ENCODE data around the gene TSHR.

Gene TSHR

GRCh38 chr14:81085596-81085995 is 130.2 kb downstream of the TSHR start:
- TF ChIP-seq, protein P1, sequence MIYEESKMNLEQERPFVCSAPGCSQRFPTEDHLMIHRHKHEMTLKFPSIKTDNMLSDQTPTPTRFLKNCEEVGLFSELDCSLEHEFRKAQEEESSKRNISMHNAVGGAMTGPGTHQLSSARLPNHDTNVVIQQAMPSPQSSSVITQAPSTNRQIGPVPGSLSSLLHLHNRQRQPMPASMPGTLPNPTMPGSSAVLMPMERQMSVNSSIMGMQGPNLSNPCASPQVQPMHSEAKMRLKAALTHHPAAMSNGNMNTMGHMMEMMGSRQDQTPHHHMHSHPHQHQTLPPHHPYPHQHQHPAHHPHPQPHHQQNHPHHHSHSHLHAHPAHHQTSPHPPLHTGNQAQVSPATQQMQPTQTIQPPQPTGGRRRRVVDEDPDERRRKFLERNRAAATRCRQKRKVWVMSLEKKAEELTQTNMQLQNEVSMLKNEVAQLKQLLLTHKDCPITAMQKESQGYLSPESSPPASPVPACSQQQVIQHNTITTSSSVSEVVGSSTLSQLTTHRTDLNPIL (CRISPR knock-in tag; IDR thresholded peaks at IDR 0.05; ENCODE audit: low read depth), result no peak
- TF ChIP-seq, protein P2, sequence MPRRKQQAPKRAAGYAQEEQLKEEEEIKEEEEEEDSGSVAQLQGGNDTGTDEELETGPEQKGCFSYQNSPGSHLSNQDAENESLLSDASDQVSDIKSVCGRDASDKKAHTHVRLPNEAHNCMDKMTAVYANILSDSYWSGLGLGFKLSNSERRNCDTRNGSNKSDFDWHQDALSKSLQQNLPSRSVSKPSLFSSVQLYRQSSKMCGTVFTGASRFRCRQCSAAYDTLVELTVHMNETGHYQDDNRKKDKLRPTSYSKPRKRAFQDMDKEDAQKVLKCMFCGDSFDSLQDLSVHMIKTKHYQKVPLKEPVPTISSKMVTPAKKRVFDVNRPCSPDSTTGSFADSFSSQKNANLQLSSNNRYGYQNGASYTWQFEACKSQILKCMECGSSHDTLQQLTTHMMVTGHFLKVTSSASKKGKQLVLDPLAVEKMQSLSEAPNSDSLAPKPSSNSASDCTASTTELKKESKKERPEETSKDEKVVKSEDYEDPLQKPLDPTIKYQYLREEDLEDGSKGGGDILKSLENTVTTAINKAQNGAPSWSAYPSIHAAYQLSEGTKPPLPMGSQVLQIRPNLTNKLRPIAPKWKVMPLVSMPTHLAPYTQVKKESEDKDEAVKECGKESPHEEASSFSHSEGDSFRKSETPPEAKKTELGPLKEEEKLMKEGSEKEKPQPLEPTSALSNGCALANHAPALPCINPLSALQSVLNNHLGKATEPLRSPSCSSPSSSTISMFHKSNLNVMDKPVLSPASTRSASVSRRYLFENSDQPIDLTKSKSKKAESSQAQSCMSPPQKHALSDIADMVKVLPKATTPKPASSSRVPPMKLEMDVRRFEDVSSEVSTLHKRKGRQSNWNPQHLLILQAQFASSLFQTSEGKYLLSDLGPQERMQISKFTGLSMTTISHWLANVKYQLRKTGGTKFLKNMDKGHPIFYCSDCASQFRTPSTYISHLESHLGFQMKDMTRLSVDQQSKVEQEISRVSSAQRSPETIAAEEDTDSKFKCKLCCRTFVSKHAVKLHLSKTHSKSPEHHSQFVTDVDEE (CRISPR knock-in tag; IDR thresholded peaks at IDR 0.05), result no peak
- TF ChIP-seq TCF4 (CRISPR knock-in tag; IDR thresholded peaks at IDR 0.05; ENCODE audit: borderline replicate concordance), result no peak
- TF ChIP-seq OSR1 (CRISPR knock-in tag; IDR thresholded peaks at IDR 0.05), result no peak
- no peak for TF ChIP-seq ESRRG (CRISPR knock-in tag; IDR thresholded peaks at IDR 0.05)
- TF ChIP-seq SNAI2 (CRISPR knock-in tag; IDR thresholded peaks at IDR 0.05), result no peak
- TF ChIP-seq PPARA (CRISPR knock-in tag; IDR thresholded peaks at IDR 0.05; ENCODE audit: borderline replicate concordance), result no peak
- ATAC-seq, result no peak

DNA sequence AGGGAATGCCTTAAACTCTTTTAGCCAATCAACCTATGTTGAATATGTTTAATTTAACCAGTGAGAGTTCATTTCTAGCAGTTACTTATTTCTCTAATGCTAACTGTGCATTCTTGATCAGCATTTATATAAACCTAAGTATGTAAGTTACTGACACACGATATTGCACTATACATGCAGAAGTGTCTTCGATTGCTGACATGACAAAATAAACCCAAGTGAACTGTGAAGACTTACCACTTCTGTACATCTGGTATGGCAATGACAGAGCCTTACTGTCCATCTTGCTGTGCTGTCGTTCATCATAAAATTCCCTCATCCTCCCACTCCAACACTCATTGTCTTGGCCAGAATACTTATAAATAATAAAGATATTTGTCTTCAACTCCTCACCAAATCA is 131.8 kb downstream of the TSHR start:
- no peak for ATAC-seq
- TF ChIP-seq ZNF8 (CRISPR knock-in tag; IDR thresholded peaks at IDR 0.05) (no peak), ESRRG (CRISPR knock-in tag; IDR thresholded peaks at IDR 0.05) (no peak), ZNF70 (CRISPR knock-in tag; IDR thresholded peaks at IDR 0.05) (no peak), ZNF565 (CRISPR knock-in tag; conservative IDR thresholded peaks at IDR 0.05; ENCODE audit: low read depth) (no peak), RARB (CRISPR knock-in tag; IDR thresholded peaks at IDR 0.05) (no peak), CSRNP3 (CRISPR knock-in tag; IDR thresholded peaks at IDR 0.05) (no peak), TOX (CRISPR knock-in tag; IDR thresholded peaks at IDR 0.05; ENCODE audit: borderline replicate concordance) (no peak), GLIS3 (CRISPR knock-in tag; IDR thresholded peaks at IDR 0.05) (no peak), OSR1 (CRISPR knock-in tag; IDR thresholded peaks at IDR 0.05) (no peak), TCF4 (CRISPR knock-in tag; IDR thresholded peaks at IDR 0.05; ENCODE audit: borderline replicate concordance) (no peak), SNAI2 (CRISPR knock-in tag; IDR thresholded peaks at IDR 0.05) (no peak), ZFP3 (CRISPR knock-in tag; IDR thresholded peaks at IDR 0.05) (no peak)
- TF ChIP-seq, protein P3, sequence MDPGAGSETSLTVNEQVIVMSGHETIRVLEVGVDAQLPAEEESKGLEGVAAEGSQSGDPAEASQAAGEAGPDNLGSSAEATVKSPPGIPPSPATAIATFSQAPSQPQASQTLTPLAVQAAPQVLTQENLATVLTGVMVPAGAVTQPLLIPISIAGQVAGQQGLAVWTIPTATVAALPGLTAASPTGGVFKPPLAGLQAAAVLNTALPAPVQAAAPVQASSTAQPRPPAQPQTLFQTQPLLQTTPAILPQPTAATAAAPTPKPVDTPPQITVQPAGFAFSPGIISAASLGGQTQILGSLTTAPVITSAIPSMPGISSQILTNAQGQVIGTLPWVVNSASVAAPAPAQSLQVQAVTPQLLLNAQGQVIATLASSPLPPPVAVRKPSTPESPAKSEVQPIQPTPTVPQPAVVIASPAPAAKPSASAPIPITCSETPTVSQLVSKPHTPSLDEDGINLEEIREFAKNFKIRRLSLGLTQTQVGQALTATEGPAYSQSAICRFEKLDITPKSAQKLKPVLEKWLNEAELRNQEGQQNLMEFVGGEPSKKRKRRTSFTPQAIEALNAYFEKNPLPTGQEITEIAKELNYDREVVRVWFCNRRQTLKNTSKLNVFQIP (CRISPR knock-in tag; IDR thresholded peaks at IDR 0.05; ENCODE audit: borderline replicate concordance, low read depth), result no peak
- TF ChIP-seq, protein P2 (CRISPR knock-in tag; IDR thresholded peaks at IDR 0.05), result no peak

DNA sequence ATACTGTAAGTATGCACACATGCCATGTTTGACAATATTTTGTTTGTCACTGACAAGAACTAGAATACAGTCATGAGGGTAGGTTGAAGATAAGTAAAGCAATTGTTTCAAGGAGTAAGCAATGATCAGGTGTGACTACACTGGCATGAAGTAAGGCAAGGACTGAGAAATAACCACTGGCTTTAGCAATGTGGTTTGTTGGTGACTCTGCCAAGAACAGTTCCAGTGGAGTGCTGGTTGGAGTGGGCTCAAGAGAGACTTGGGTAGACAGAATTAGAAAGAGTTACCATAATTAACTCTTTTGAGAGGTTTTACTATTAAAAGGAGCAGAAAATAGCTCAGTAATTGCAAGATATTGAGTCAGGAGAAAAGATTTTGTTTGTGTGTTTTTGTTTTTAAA is 135.7 kb downstream of the TSHR start:
- ATAC-seq, result no peak
- TF ChIP-seq RARB (CRISPR knock-in tag; IDR thresholded peaks at IDR 0.05) (no peak), ZFP30 (CRISPR knock-in tag; IDR thresholded peaks at IDR 0.05) (no peak), ZFP3 (CRISPR knock-in tag; IDR thresholded peaks at IDR 0.05) (no peak), CSRNP3 (CRISPR knock-in tag; IDR thresholded peaks at IDR 0.05) (no peak), ARNTL (CRISPR knock-in tag; IDR thresholded peaks at IDR 0.05; ENCODE audit: borderline replicate concordance, low read depth) (no peak), GLIS3 (CRISPR knock-in tag; IDR thresholded peaks at IDR 0.05) (no peak), OSR1 (CRISPR knock-in tag; IDR thresholded peaks at IDR 0.05) (no peak), PPARA (CRISPR knock-in tag; IDR thresholded peaks at IDR 0.05; ENCODE audit: borderline replicate concordance) (no peak), PATZ1 (CRISPR knock-in tag; IDR thresholded peaks at IDR 0.05; ENCODE audit: borderline replicate concordance) (no peak), ZNF70 (CRISPR knock-in tag; IDR thresholded peaks at IDR 0.05) (no peak), ZC3H10 (CRISPR knock-in tag; IDR thresholded peaks at IDR 0.05) (no peak), TCF4 (CRISPR knock-in tag; IDR thresholded peaks at IDR 0.05; ENCODE audit: borderline replicate concordance) (no peak), BACH2 (CRISPR knock-in tag; IDR thresholded peaks at IDR 0.05; ENCODE audit: borderline replicate concordance) (no peak)
- TF ChIP-seq, protein P1 (CRISPR knock-in tag; IDR thresholded peaks at IDR 0.05; ENCODE audit: low read depth), result no peak

Measured in SK-N-SH treated with all-trans-retinoic acid at 6 μM for 48 hours (cell line).